Liver (tissue), 9 donors: ENCODE data around the gene TAAR1. TPM values are rescaled to one million over a fixed set of nuclear protein-coding genes. Genes with fewer than 3 reads are reported as not detected.

Source experiments
- DNase-seq: peaks from one replicate; pipeline ENCODE4 v3.0.0-alpha.2; 2017; ENCODE audit warnings: low spot score
- H3K27ac ChIP-seq, 2 donors: one replicate each; pipeline ENCODE4 v1.7.0; 2013; ENCODE audit warnings: inconsistent platforms in 2 of 2, low read length in 2 of 2, control low read depth in 1 of 2, low read depth in 1 of 2, mild to moderate bottlenecking in 1 of 2
- H3K27me3 ChIP-seq, 4 donors: one replicate each; pipeline versions ENCODE4 v1.6.1 to v1.7.0; 2013; ENCODE audit warnings: low read length in 3 of 4, inconsistent platforms in 1 of 4, mild to moderate bottlenecking in 1 of 4, moderate library complexity in 1 of 4; ENCODE audit not compliant: control insufficient read depth in 4 of 4, insufficient read depth in 4 of 4
- H3K36me3 ChIP-seq, 4 donors: one replicate each; pipeline versions ENCODE4 v1.6.1 to v1.7.0; 2013; ENCODE audit warnings: low read length in 3 of 4, mild to moderate bottlenecking in 3 of 4, low read depth in 1 of 4, moderate library complexity in 1 of 4; ENCODE audit not compliant: control insufficient read depth in 4 of 4, insufficient read depth in 3 of 4
- H3K4me1 ChIP-seq, 4 donors: one replicate each; pipeline versions ENCODE4 v1.6.1 to v1.7.0; 2013; ENCODE audit warnings: low read length in 3 of 4, mild to moderate bottlenecking in 3 of 4, moderate library complexity in 1 of 4; ENCODE audit not compliant: control insufficient read depth in 4 of 4, insufficient read depth in 4 of 4
- H3K4me3 ChIP-seq, 3 donors: one replicate each; pipeline versions ENCODE4 v1.6.1 to v1.7.0; 2013; ENCODE audit warnings: low read length in 3 of 3, control low read depth in 1 of 3, low read depth in 1 of 3, mild to moderate bottlenecking in 1 of 3
- H3K9ac ChIP-seq, 2 donors: one replicate each; pipeline ENCODE4 v1.7.0; 2013; ENCODE audit warnings: low read length in 2 of 2, mild to moderate bottlenecking in 2 of 2, moderate library complexity in 2 of 2, control low read depth in 1 of 2, low read depth in 1 of 2
- H3K9me3 ChIP-seq, 4 donors: one replicate each; pipeline versions ENCODE4 v1.6.1 to v1.7.0; 2013; ENCODE audit warnings: low read length in 3 of 4; ENCODE audit not compliant: control insufficient read depth in 4 of 4
- EGR1 ChIP-seq, 2 donors: IDR thresholded peaks; 2 replicates each; pipeline ENCODE4 v1.6.1; 2016 to 2018; ENCODE audit warnings: antibody characterized with exemption in 2 of 2, low read depth in 2 of 2
- FOXA1 ChIP-seq: IDR thresholded peaks from 2 replicates; pipeline ENCODE4 v1.6.1; 2016; ENCODE audit warnings: antibody characterized with exemption
- FOXA2 ChIP-seq: IDR thresholded peaks from 2 replicates; pipeline ENCODE4 v1.6.1; 2016; ENCODE audit warnings: antibody characterized with exemption
- GABPA ChIP-seq, 2 donors: IDR thresholded peaks in 1 of 2; conservative IDR thresholded peaks in 1 of 2; 2 replicates each; pipeline ENCODE4 v1.6.1; 2016; ENCODE audit warnings: antibody characterized with exemption in 2 of 2, mild to moderate bottlenecking in 1 of 2, moderate library complexity in 1 of 2
- HNF4A ChIP-seq, 2 donors: conservative IDR thresholded peaks; 2 replicates each; pipeline ENCODE4 v1.6.1; 2016; ENCODE audit warnings: antibody characterized with exemption in 2 of 2, mild to moderate bottlenecking in 2 of 2
- HNF4G ChIP-seq: IDR thresholded peaks from 2 replicates; pipeline ENCODE4 v1.6.1; 2016; ENCODE audit warnings: antibody characterized with exemption
- JUND ChIP-seq, 2 donors: IDR thresholded peaks; 2 replicates each; pipeline ENCODE4 v1.6.1; 2016; ENCODE audit warnings: antibody characterized with exemption in 2 of 2
- NR2F2 ChIP-seq: IDR thresholded peaks from 2 replicates; pipeline ENCODE4 v1.6.1; 2016; ENCODE audit warnings: antibody characterized with exemption
- RAD21 ChIP-seq, 2 donors: IDR thresholded peaks; 2 replicates each; pipeline ENCODE4 v1.6.1; 2016; ENCODE audit warnings: antibody characterized with exemption in 2 of 2, mild to moderate bottlenecking in 2 of 2
- RXRA ChIP-seq, 2 donors: IDR thresholded peaks; 2 replicates each; pipeline ENCODE4 v1.6.1; 2017 to 2018; ENCODE audit warnings: antibody characterized with exemption in 2 of 2, mild to moderate bottlenecking in 1 of 2
- SP1 ChIP-seq: IDR thresholded peaks from 2 replicates; pipeline ENCODE4 v1.6.1; 2018; ENCODE audit warnings: antibody characterized with exemption, mild to moderate bottlenecking
- TAF1 ChIP-seq: conservative IDR thresholded peaks from 2 replicates; pipeline ENCODE4 v1.6.1; 2016; ENCODE audit warnings: antibody characterized with exemption, mild to moderate bottlenecking
- YY1 ChIP-seq: IDR thresholded peaks from 2 replicates; pipeline ENCODE4 v1.6.1; 2016; ENCODE audit warnings: antibody characterized with exemption, mild to moderate bottlenecking
- WGBS: extraction: QIAGEN DNeasy Blood & Tissue Kit; methylation state at CpG from one replicate; pipeline ENCODE4 v1.1.7; 2013; 5-methylcytosine and 5-hydroxymethylcytosine counted together
- polyA plus RNA-seq, 2 donors: library from polyadenylated mRNA; stranded (reverse) in 1 of 2; unstranded in 1 of 2; fragments of 200-250 nt in 1 of 2; fragments of >200 nt in 1 of 2; fragmentation: Nextera tagmentation in 1 of 2; extraction: Ambion mirVana in 1 of 2; gene quantifications; one replicate each; pipeline versions ENCODE4 v1.2.1 to v1.2.3, GENCODE V29; 2013 to 2015
- total RNA-seq, 2 donors: library from RNA; depleted of rRNA; stranded (reverse); fragments of >200 nt; gene quantifications; one replicate each; pipeline ENCODE4 v1.2.3, GENCODE V29; 2014
- TF ChIP-seq, protein P1 (sequence below): IDR thresholded peaks from 2 replicates; pipeline ENCODE4 v1.6.1; 2016; ENCODE audit warnings: antibody characterized with exemption, mild to moderate bottlenecking
- TF ChIP-seq, protein P2 (sequence below): IDR thresholded peaks from 2 replicates; pipeline ENCODE4 v1.6.1; 2016; ENCODE audit warnings: antibody characterized with exemption
- TF ChIP-seq, protein P3 (sequence below): fragments of 150-350 bp; IDR thresholded peaks from 2 replicates; pipeline ENCODE4 v1.5.1; 2017; ENCODE audit warnings: improper control_type of control experiment, low read depth, low read length; ENCODE audit not compliant: missing input control
- TF ChIP-seq, protein P4 (sequence below): IDR thresholded peaks from 2 replicates; pipeline ENCODE4 v1.6.1; 2016; ENCODE audit warnings: antibody characterized with exemption
- TF ChIP-seq, protein P5 (sequence below): IDR thresholded peaks from 2 replicates; pipeline ENCODE4 v1.6.1; 2016; ENCODE audit warnings: antibody characterized with exemption
- donor health status: healthy.
- donor health status: healthy.
- donor health status: healthy.
- donor health status: healthy.
- donor health status: healthy.

TAAR1 gene
- total and polyA plus RNA-seq, 4 donors = not detected

DNA sequence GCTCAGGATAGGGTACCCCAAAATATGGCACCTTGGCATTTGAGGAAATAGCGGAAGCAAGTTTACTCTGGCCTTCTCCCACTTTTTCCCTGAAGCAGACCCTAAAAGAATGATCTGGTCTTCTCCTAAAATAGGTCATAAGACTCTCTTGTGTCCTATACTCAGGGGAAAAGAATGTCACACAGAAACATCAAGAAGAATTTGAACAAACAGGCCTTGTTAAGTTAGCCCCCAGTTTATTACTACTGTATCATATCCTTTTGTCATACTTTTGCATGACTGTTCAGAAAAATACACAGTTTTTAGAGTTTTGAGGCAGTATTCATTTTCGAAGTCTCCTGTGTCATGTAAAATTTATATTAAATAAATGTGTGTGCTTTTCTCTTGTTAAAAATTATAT, 47.4 kb downstream of the TAAR1 start:
- no peaks in the 10 kb centered on the region for H3K27me3 ChIP-seq
- TF ChIP-seq HNF4G = no peak
- TF ChIP-seq TAF1 = no peak
- TF ChIP-seq RXRA (IDR thresholded peaks at IDR 0.05) = no peak
- TF ChIP-seq, protein P1, sequence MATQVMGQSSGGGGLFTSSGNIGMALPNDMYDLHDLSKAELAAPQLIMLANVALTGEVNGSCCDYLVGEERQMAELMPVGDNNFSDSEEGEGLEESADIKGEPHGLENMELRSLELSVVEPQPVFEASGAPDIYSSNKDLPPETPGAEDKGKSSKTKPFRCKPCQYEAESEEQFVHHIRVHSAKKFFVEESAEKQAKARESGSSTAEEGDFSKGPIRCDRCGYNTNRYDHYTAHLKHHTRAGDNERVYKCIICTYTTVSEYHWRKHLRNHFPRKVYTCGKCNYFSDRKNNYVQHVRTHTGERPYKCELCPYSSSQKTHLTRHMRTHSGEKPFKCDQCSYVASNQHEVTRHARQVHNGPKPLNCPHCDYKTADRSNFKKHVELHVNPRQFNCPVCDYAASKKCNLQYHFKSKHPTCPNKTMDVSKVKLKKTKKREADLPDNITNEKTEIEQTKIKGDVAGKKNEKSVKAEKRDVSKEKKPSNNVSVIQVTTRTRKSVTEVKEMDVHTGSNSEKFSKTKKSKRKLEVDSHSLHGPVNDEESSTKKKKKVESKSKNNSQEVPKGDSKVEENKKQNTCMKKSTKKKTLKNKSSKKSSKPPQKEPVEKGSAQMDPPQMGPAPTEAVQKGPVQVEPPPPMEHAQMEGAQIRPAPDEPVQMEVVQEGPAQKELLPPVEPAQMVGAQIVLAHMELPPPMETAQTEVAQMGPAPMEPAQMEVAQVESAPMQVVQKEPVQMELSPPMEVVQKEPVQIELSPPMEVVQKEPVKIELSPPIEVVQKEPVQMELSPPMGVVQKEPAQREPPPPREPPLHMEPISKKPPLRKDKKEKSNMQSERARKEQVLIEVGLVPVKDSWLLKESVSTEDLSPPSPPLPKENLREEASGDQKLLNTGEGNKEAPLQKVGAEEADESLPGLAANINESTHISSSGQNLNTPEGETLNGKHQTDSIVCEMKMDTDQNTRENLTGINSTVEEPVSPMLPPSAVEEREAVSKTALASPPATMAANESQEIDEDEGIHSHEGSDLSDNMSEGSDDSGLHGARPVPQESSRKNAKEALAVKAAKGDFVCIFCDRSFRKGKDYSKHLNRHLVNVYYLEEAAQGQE = no peak
- TF ChIP-seq SP1 = no peak
- TF ChIP-seq NR2F2 = no peak
- TF ChIP-seq YY1 = no peak
- peaks cover 4 to 17% (median 6%) of the 10 kb centered on the region in 4 donors for H3K4me1 ChIP-seq
- WGBS = 93% methylated on average over 2 of the region's 2 CpGs
- no peak overlapping the region for H3K4me3 ChIP-seq
- DNase-seq = no peak
- H3K27ac ChIP-seq = no peak overlapping the region
- H3K9me3 ChIP-seq = no peaks in the 10 kb centered on the region
- H3K9ac ChIP-seq = no peak overlapping the region
- H3K36me3 ChIP-seq = no peaks in the 10 kb centered on the region

DNA sequence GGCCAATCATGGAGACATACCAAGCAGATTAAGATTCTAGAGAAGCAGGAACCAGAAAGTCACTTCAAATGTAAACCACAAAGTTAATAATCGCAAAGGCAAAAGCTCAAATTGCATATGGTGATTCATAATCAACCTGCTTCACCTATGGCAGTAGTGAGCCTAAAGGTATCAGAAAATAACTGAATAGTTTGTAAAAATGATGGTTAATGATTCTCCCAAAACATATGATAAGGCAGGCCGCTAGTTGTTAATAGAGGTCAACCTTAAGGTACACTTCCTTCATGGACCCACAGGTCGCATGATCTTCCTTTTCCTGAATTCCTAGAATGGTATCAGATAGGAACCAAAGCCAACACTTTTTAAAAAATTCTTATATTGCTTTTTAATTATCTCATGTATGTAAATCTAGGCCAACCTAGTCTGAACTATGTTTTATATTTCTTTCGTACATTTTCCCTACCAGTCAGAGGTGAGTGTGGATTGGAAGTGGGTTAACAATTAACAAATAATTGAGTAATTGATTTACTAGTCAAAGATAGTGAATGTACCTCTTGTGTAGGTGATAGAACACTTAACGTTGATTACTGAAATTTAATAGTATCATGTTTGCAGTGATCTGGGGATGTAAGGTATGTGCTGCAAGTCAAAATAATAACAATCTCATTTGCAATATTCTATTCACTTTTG, 51.3 kb downstream of the TAAR1 start:
- 45% methylated on average over 5 of the region's 5 CpGs for WGBS
- Histone ChIP-seq H3K4me1 (peaks cover 3 to 9% (median 5%) of the 10 kb centered on the region in 4 donors), H3K27ac (no peak overlapping the region), H3K9ac (no peak overlapping the region), H3K9me3 (no peaks in the 10 kb centered on the region), H3K4me3 (no peak overlapping the region), H3K36me3 (no peaks in the 10 kb centered on the region), H3K27me3 (no peaks in the 10 kb centered on the region)
- no peak for TF ChIP-seq RAD21 (IDR thresholded peaks at IDR 0.05)
- peak in 1 of 2 donors; percentile 32 for TF ChIP-seq JUND (IDR thresholded peaks at IDR 0.05)
- TF ChIP-seq, protein P1 = peak; percentile 40
- no peak for TF ChIP-seq EGR1 (IDR thresholded peaks at IDR 0.05; ENCODE audit: low read depth in 2 of 2)
- TF ChIP-seq, protein P2, sequence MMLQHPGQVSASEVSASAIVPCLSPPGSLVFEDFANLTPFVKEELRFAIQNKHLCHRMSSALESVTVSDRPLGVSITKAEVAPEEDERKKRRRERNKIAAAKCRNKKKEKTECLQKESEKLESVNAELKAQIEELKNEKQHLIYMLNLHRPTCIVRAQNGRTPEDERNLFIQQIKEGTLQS = no peak
- TF ChIP-seq YY1 = no peak
- TF ChIP-seq HNF4A (conservative IDR thresholded peaks at IDR 0.05) = peak; percentile 25 to 51
- TF ChIP-seq TAF1 = no peak
- TF ChIP-seq, protein P3, sequence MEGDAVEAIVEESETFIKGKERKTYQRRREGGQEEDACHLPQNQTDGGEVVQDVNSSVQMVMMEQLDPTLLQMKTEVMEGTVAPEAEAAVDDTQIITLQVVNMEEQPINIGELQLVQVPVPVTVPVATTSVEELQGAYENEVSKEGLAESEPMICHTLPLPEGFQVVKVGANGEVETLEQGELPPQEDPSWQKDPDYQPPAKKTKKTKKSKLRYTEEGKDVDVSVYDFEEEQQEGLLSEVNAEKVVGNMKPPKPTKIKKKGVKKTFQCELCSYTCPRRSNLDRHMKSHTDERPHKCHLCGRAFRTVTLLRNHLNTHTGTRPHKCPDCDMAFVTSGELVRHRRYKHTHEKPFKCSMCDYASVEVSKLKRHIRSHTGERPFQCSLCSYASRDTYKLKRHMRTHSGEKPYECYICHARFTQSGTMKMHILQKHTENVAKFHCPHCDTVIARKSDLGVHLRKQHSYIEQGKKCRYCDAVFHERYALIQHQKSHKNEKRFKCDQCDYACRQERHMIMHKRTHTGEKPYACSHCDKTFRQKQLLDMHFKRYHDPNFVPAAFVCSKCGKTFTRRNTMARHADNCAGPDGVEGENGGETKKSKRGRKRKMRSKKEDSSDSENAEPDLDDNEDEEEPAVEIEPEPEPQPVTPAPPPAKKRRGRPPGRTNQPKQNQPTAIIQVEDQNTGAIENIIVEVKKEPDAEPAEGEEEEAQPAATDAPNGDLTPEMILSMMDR = no peak
- TF ChIP-seq GABPA (IDR thresholded peaks at IDR 0.05 in 1 of 2, conservative IDR thresholded peaks at IDR 0.05 in 1 of 2) = no peak
- TF ChIP-seq, protein P4, sequence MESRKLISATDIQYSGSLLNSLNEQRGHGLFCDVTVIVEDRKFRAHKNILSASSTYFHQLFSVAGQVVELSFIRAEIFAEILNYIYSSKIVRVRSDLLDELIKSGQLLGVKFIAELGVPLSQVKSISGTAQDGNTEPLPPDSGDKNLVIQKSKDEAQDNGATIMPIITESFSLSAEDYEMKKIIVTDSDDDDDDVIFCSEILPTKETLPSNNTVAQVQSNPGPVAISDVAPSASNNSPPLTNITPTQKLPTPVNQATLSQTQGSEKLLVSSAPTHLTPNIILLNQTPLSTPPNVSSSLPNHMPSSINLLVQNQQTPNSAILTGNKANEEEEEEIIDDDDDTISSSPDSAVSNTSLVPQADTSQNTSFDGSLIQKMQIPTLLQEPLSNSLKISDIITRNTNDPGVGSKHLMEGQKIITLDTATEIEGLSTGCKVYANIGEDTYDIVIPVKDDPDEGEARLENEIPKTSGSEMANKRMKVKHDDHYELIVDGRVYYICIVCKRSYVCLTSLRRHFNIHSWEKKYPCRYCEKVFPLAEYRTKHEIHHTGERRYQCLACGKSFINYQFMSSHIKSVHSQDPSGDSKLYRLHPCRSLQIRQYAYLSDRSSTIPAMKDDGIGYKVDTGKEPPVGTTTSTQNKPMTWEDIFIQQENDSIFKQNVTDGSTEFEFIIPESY = peak; percentile 41
- no peak for TF ChIP-seq FOXA1
- peak; percentile 37 to 52 for TF ChIP-seq RXRA (IDR thresholded peaks at IDR 0.05)
- peak; percentile 77 for TF ChIP-seq SP1
- TF ChIP-seq FOXA2 = no peak
- no peak for TF ChIP-seq HNF4G
- TF ChIP-seq, protein P5, sequence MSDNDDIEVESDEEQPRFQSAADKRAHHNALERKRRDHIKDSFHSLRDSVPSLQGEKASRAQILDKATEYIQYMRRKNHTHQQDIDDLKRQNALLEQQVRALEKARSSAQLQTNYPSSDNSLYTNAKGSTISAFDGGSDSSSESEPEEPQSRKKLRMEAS = peak; percentile 9
- TF ChIP-seq NR2F2 = peak; percentile 36
- DNase-seq = no peak
